ACC112 (cell line): ENCODE results near the gene CNFN.

ENCODE experiments used
- H2AFZ ChIP-seq: fragments of 200-600 bp; sonication (generic); one replicate; pipeline ENCODE4 v1.6.0; 2017; ENCODE audit warnings: antibody characterized with exemption, low read length; ENCODE audit not compliant: unreplicated experiment
- H3K27ac ChIP-seq: fragments of 200-600 bp; sonication (generic); 2 replicates; pipeline ENCODE4 v1.5.1; 2014; ENCODE audit warnings: low read depth, mild to moderate bottlenecking, antibody characterized with exemption, low read length, moderate library complexity
- H3K27me3 ChIP-seq: fragments of 200-600 bp; sonication (generic); 2 replicates; pipeline ENCODE4 v1.6.1; 2014; ENCODE audit warnings: mild to moderate bottlenecking, antibody characterized with exemption, low read length, moderate library complexity, mixed read lengths; ENCODE audit not compliant: insufficient read depth
- H3K36me3 ChIP-seq: fragments of 200-600 bp; sonication (generic); 2 replicates; pipeline ENCODE4 v1.6.1; 2016; ENCODE audit warnings: mild to moderate bottlenecking, antibody characterized with exemption, low read length, moderate library complexity, mixed read lengths; ENCODE audit not compliant: insufficient read depth
- H3K4me1 ChIP-seq: fragments of 200-600 bp; sonication (generic); one replicate; pipeline ENCODE4 v1.6.1; 2016; ENCODE audit warnings: low read length, mixed read lengths; ENCODE audit not compliant: insufficient read depth, unreplicated experiment, control insufficient read depth
- H3K4me3 ChIP-seq: fragments of 200-600 bp; sonication (generic); 2 replicates; pipeline ENCODE4 v1.5.1; 2014; ENCODE audit warnings: mild to moderate bottlenecking, low read depth, low read length
- H3K79me2 ChIP-seq: fragments of 200-600 bp; sonication (generic); one replicate; pipeline ENCODE4 v1.6.0; 2016; ENCODE audit warnings: low read length; ENCODE audit not compliant: control insufficient read depth, unreplicated experiment, insufficient read depth

The CNFN gene, protein sequence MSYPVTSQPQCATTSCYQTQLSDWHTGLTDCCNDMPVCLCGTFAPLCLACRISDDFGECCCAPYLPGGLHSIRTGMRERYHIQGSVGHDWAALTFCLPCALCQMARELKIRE

DNA sequence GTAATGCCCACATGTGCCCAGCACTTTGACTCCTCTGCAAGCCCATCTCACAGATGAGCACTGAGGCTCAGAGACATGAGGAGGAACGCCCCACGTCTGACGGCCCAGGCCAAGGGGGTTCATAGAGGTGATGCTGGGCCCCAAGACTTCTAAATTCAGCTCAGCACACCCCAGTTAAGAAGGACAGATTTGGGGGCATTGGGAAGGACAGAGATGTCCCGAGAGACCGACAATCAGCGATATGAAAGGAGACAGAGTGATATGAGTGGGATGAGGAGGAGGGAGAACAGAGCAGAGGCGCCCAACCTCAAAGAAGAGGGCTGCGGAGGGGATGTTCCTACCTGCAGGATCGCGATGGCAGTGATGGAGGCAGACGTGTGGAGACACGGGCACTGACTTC lies at the start of gene CNFN:
Gene CNFN, minus strand, starts transcription at position 399 of the 400 bp plus-strand sequence. CDS start 1,260 bp downstream, outside the sequence.
- Histone ChIP-seq H3K4me3 (no peak within 1 kb of the TSS), H2AFZ (no peak within 1 kb of the TSS), H3K27ac (no peak within 1 kb of the TSS), H3K27me3 (peaks cover 8% of the 10 kb centered on the region), H3K4me1 (no peaks in the 10 kb centered on the region), H3K36me3 (no peaks in the 10 kb centered on the region), H3K79me2 (no peaks in the 10 kb centered on the region)

DNA sequence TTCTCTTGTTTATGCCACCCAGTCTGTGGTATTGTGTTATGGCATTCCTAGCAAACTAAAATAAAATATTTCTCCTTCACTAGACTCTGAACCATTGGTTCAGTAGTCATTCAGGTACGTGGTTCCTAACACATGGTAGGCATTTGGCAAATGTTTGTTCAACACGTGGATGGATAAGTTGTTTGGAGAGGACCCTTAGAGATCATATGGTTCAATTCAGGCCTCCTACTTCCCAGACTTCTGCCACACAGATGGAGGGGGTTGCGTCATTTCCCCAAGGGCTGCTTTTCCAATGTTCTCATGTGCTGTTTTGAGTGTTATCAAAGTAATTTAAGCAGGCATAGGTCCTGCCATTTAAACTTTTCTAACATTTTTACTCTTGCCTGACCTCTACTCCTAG lies 45.9 kb upstream of the CNFN start:
- no peaks in the 10 kb centered on the region for H3K36me3 ChIP-seq
- no peak overlapping the region for H3K27ac ChIP-seq
- no peak overlapping the region for H2AFZ ChIP-seq
- no peaks in the 10 kb centered on the region for H3K27me3 ChIP-seq
- no peak overlapping the region for H3K4me3 ChIP-seq
- H3K4me1 ChIP-seq = peaks cover 17% of the 10 kb centered on the region
- no peaks in the 10 kb centered on the region for H3K79me2 ChIP-seq

DNA sequence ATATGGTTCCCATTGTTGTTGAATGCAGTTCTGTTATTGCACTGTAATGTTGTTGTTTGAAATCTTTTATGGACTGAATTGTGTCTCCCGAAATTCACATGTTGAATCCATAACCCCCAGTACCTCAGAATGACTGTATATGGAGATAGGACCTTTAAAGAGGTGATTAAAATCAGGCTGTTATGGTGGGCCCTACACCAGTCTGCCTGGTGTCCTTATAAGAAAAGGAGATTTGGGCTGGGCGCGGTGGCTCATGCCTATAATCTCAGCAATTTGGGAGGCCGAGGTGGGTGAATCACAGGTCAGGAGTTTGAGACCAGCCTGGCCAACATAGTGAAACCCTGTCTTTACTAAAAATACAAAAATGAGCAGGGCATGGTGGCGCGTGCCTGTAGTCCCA lies 45.2 kb upstream of the CNFN start:
- H3K36me3 ChIP-seq = no peaks in the 10 kb centered on the region
- H3K4me3 ChIP-seq = no peak overlapping the region
- peaks cover 17% of the 10 kb centered on the region for H3K4me1 ChIP-seq
- H3K79me2 ChIP-seq = no peaks in the 10 kb centered on the region
- H3K27me3 ChIP-seq = no peaks in the 10 kb centered on the region
- H3K27ac ChIP-seq = no peak overlapping the region
- H2AFZ ChIP-seq = no peak overlapping the region

DNA sequence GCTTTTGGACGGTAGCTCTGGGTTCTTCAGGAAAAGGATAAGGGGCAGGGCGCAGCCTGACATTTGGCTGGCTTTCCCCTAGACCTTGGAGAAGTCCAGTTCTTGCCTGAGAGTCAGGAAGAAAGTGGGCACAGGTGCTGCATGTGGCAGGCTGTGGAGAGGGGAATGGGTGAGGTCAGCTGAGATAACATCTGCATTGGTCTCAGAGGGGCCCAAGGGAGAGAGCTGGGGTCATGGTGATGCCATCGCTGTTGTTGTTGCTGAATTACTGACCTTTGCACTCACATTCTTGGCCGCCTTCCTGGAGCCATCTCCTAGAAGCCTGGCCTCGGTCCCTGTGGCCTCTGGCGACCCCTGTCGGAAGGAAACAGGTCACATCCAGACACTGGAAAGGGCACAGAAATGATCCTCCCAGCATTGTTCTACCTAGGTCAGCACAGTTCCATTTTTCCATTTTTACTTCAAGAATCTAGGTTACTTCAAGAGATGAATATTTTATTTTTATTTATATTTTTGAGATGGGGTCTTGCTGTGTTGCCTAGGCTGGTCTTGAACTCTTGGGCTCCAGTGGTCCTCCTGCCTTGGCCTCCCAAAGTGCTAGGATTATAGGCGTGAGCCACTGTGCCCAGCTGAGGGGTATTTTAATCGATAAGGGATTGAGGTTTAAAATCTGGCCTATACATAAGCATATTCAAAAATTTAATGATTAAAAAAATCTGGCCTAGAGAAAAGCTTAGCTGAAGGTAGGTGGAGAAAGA lies 43.6 kb upstream of the CNFN start:
- no peak overlapping the region for H3K27ac ChIP-seq
- peaks cover 17% of the 10 kb centered on the region for H3K4me1 ChIP-seq
- no peaks in the 10 kb centered on the region for H3K27me3 ChIP-seq
- peak overlapping the region; percentile 45 for H2AFZ ChIP-seq
- no peaks in the 10 kb centered on the region for H3K79me2 ChIP-seq
- no peaks in the 10 kb centered on the region for H3K36me3 ChIP-seq
- H3K4me3 ChIP-seq = no peak overlapping the region

DNA sequence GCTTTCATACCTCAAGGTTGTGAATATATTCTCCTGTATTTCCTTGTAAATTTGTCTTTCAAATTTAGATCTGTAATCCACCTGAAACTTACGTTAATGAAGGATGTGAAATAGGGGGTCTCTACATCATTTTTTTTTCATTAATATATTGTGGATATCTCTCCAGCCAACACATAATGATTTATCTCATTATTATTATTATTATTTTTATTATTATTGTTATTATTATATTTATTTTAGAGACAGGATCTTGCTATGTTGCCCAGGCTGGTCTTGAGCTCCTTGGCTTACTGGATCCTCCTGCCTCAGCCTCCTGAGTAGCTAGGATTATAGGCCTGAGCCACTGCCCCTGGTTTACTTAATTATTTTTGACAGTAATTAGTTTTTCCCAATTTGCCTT lies 41.4 kb upstream of the CNFN start:
- Histone ChIP-seq H2AFZ (no peak overlapping the region), H3K27ac (no peak overlapping the region), H3K36me3 (no peaks in the 10 kb centered on the region), H3K27me3 (no peaks in the 10 kb centered on the region), H3K4me3 (no peak overlapping the region), H3K79me2 (no peaks in the 10 kb centered on the region), H3K4me1 (peaks cover 16% of the 10 kb centered on the region)

DNA sequence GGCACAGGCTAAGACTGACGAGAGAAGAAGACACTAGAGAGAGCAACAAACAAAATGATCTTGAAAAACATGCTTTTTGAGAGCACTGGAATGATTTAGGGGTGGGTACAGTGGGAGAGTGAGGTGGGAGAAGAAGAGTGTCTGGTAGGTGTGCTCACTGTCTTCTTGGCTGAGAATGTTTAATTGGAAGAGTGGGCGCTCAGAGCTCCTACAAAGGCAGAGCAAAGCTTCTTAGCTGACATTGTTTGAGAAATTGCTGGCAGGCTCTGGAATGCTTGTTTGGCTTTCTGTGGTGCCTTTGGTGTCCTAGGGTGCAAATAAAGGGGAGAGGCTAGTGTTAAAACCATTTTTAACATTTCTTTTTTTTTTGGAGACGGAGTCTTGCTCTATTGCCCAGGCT lies 38.6 kb upstream of the CNFN start:
- Histone ChIP-seq H3K27me3 (no peaks in the 10 kb centered on the region), H3K4me3 (no peak overlapping the region), H3K79me2 (no peaks in the 10 kb centered on the region), H2AFZ (no peak overlapping the region), H3K4me1 (peaks cover 8% of the 10 kb centered on the region), H3K27ac (no peak overlapping the region), H3K36me3 (no peaks in the 10 kb centered on the region)

DNA sequence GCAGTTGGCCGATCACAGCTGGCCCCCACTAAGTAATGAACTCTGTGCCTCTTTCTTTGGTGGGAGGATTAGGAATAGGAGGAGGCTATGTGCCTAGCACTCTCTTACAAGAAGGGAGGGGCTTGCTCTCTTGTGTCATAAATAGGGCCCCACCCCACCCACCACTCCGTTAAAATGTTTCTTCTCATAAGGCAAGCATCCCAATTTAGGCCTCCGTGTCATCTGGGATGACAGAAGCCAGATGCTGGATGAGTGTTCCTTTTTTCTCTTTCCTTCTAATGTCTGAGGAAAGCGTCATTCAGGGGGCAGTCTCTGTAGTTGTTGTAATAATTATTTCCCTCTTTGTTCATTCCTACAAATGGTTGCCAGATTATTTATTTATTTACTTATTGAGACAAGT lies 37.2 kb upstream of the CNFN start, which contains the start of gene LIPE:
Gene LIPE, minus strand, starts transcription at position 76 of the 400 bp plus-strand sequence. CDS start 239 bp downstream, outside the sequence.
- H3K79me2 ChIP-seq = no peaks in the 10 kb centered on the region
- H3K4me1 ChIP-seq = peaks cover 6% of the 10 kb centered on the region
- no peak within 1 kb of the TSS for H2AFZ ChIP-seq
- no peak within 1 kb of the TSS for H3K4me3 ChIP-seq
- no peaks in the 10 kb centered on the region for H3K36me3 ChIP-seq
- H3K27ac ChIP-seq = no peak within 1 kb of the TSS
- no peaks in the 10 kb centered on the region for H3K27me3 ChIP-seq

DNA sequence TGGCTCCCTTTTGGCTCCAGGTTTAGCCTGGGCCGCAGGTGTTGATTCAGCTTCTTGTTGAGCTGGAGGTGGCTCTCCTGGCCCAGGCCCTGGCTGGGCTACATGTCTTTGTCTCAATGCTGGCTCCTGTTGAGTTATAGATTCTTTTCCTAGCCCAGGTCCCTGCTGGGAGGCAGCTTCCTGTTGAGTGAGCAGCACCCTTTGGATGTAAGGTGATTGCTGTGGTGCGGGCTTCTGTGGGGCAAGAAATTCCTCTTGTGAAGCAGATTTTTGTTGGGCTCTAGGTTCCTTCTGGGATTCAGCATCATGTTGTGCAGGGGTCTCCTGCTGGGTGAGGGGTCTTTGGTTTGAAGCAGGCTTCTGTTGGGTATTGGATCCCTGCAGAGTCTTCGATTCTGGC lies 36.5 kb upstream of the CNFN start:
- H3K79me2 ChIP-seq = no peaks in the 10 kb centered on the region
- no peak overlapping the region for H2AFZ ChIP-seq
- H3K4me1 ChIP-seq = peaks cover 6% of the 10 kb centered on the region
- H3K4me3 ChIP-seq = no peak overlapping the region
- H3K27ac ChIP-seq = no peak overlapping the region
- no peaks in the 10 kb centered on the region for H3K36me3 ChIP-seq
- no peaks in the 10 kb centered on the region for H3K27me3 ChIP-seq

DNA sequence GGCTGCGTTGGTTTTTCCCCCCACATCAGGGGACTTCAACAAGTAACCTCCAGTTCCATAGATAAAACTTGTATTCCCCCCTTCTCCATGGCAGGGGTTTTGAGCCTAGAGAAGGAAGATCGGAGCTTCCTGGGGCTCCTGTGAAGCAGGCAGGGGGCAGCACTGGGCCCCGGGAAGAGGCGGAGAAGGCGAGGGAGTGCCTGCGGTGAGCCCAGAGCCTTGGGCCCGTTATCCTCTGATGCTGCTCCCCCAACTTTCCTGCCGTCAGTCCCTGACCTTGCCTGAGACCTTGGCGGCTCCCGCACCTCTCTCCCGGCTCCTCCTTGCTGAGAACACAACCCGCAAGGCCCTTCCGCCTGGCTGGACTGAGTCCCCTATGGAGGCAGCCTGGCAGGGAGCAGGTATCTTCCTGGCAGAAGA lies 34.6 kb upstream of the CNFN start:
- Histone ChIP-seq H3K4me1 (peaks cover 6% of the 10 kb centered on the region), H3K79me2 (no peaks in the 10 kb centered on the region), H2AFZ (no peak overlapping the region), H3K27ac (no peak overlapping the region), H3K27me3 (no peaks in the 10 kb centered on the region), H3K4me3 (no peak overlapping the region; the same call in 1 of the 2 replicates), H3K36me3 (no peaks in the 10 kb centered on the region)

DNA sequence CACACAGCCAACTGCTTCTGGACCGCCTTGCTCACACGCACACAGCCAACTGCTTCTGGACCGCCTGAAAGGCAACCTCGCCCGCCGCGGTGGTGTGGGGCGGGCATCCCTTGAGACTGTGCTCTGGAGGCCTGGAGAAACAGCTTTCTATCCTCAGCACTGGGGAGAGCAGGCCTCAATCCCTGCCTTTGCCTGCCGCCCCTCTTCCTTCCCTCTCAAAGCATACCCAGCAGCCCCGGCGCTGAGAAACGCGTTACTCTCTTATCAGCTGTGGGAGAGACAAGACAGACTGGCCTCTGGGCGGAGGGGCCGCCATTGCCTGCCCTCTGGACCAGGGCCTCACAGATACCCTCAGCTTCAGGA lies 34.2 kb upstream of the CNFN start:
- H3K4me3 ChIP-seq = peak overlapping the region; percentile 87
- H3K36me3 ChIP-seq = no peaks in the 10 kb centered on the region
- peak overlapping the region; percentile 48 for H2AFZ ChIP-seq
- H3K4me1 ChIP-seq = peaks cover 6% of the 10 kb centered on the region
- H3K79me2 ChIP-seq = no peaks in the 10 kb centered on the region
- H3K27ac ChIP-seq = no peak overlapping the region
- no peaks in the 10 kb centered on the region for H3K27me3 ChIP-seq
